H1 (cell line): ENCODE measurements around the gene PHACTR1. TPM values are rescaled to one million over a fixed set of nuclear protein-coding genes. Genes with fewer than 3 reads are reported as not detected.
A peak's percentile ranks its signal among the peaks of the same experiment; 100 is the strongest.

ENCODE experiments used
- CTCF ChIA-PET: fragments of 300-600 bp; sonication (Branson Sonifier 250); formaldehyde crosslinking; loops from one replicate; lab custom pipeline; 2021; ENCODE audit not compliant: partially characterized antibody; lab: Charles Lee
- POLR2A ChIA-PET: fragments of 300-600 bp; sonication (Branson Sonifier 250); formaldehyde crosslinking; loops from one replicate; lab custom pipeline; 2021; ENCODE audit warnings: inconsistent platforms; ENCODE audit not compliant: partially characterized antibody; lab: Charles Lee
- DNase-seq, 2 experiments: peaks; one replicate each; pipeline versions ENCODE4 v3.0.0 to v3.0.0-alpha.2; 2010 to 2022; ENCODE audit warnings: low spot score in 2 of 2, low read depth in 1 of 2, mixed read lengths in 1 of 2
- FAIRE-seq: peaks from 2 replicates; lab custom pipeline; 2011; peaks lifted over from hg19 to GRCh38; lab: Jason Lieb, UNC
- H2AFZ ChIP-seq: 2 replicates; pipeline ENCODE4 v1.8.1; 2012; ENCODE audit warnings: low read length, inconsistent platforms
- H2AK5ac ChIP-seq: 2 replicates; pipeline ENCODE4 v1.6.1; 2013; ENCODE audit warnings: low read depth, low read length
- H2BK120ac ChIP-seq: replicated peaks from 2 replicates; pipeline ENCODE3; 2013; ENCODE audit warnings: low read depth, low read length, inconsistent platforms
- H2BK12ac ChIP-seq: 2 replicates; pipeline ENCODE4 v1.6.1; 2013; ENCODE audit warnings: low read depth, low read length
- H2BK15ac ChIP-seq: 2 replicates; pipeline ENCODE4 v1.6.1; 2013; ENCODE audit warnings: low read length
- H2BK20ac ChIP-seq: 2 replicates; pipeline ENCODE4 v1.6.1; 2013; ENCODE audit warnings: low read length
- H2BK5ac ChIP-seq: 2 replicates; pipeline ENCODE4 v1.6.1; 2013; ENCODE audit warnings: low read depth, low read length
- H3K14ac ChIP-seq: 2 replicates; pipeline ENCODE4 v1.6.1; 2013; ENCODE audit warnings: inconsistent platforms; ENCODE audit not compliant: insufficient read length
- H3K18ac ChIP-seq: 2 replicates; pipeline ENCODE4 v1.6.1; 2013; ENCODE audit warnings: low read length; ENCODE audit errors: extremely low read depth
- H3K23ac ChIP-seq: 2 replicates; pipeline ENCODE4 v1.6.1; 2013; ENCODE audit warnings: inconsistent platforms; ENCODE audit not compliant: insufficient read length
- H3K23me2 ChIP-seq: 2 replicates; pipeline ENCODE4 v1.6.1; 2013; ENCODE audit warnings: low read depth, low read length
- H3K27ac ChIP-seq: 2 replicates; pipeline ENCODE4 v1.6.1; 2011; ENCODE audit warnings: low read depth, low read length, inconsistent platforms
- H3K27me3 ChIP-seq, 4 experiments: replicated peaks in 1 of 4; 1 replicate in 1 of 4; 2 replicates in 3 of 4; pipeline versions ENCODE4 v1.6.1 to v1.8.1; 2011 to 2013; ENCODE audit warnings: low read length in 3 of 4, mild to moderate bottlenecking in 3 of 4, inconsistent platforms in 2 of 4, mixed read lengths in 2 of 4, moderate library complexity in 1 of 4; ENCODE audit not compliant: control insufficient read depth in 3 of 4, insufficient read depth in 3 of 4; ENCODE audit errors: extremely low read depth in 1 of 4
- H3K36me3 ChIP-seq, 4 experiments: 2 replicates each; pipeline versions ENCODE4 v1.6.1 to v1.8.1; 2011 to 2013; ENCODE audit warnings: mild to moderate bottlenecking in 4 of 4, low read length in 3 of 4, moderate library complexity in 2 of 4, control low read depth in 1 of 4, inconsistent platforms in 1 of 4; ENCODE audit not compliant: insufficient read depth in 4 of 4, control insufficient read depth in 2 of 4
- H3K4ac ChIP-seq: replicated peaks from 2 replicates; pipeline ENCODE3; 2013; ENCODE audit warnings: low read length, low read depth, mixed read lengths, inconsistent platforms; ENCODE audit not compliant: insufficient read length
- H3K4me1 ChIP-seq, 4 experiments: replicated peaks in 1 of 4; 1 replicate in 1 of 4; 2 replicates in 3 of 4; pipeline versions ENCODE4 v1.6.1 to v1.8.1; 2011 to 2013; ENCODE audit warnings: low read length in 3 of 4, inconsistent platforms in 2 of 4, mixed read lengths in 1 of 4; ENCODE audit not compliant: insufficient read depth in 4 of 4, control insufficient read depth in 3 of 4
- H3K4me2 ChIP-seq, 2 experiments: 2 replicates each; pipeline versions ENCODE4 v1.6.1 to v1.8.1; 2011 to 2013; ENCODE audit warnings: low read depth in 2 of 2, low read length in 2 of 2, control low read depth in 1 of 2, inconsistent platforms in 1 of 2, mild to moderate bottlenecking in 1 of 2; ENCODE audit not compliant: insufficient read depth in 1 of 2
- H3K4me3 ChIP-seq, 4 experiments: fragments of 200-600, 300-600 bp in 1 of 4; sonication (generic), shearing (Covaris generic), sonication (Bioruptor Twin) in 1 of 4; 2 replicates each; pipeline versions ENCODE4 v1.5.1 to v1.8.1; 2011 to 2016; ENCODE audit warnings: low read length in 4 of 4, low read depth in 3 of 4, control low read depth in 2 of 4, inconsistent platforms in 2 of 4, mild to moderate bottlenecking in 2 of 4, mixed read lengths in 1 of 4, moderate library complexity in 1 of 4; ENCODE audit not compliant: insufficient read depth in 2 of 4; ENCODE audit errors: extremely low read depth in 1 of 4
- H3K56ac ChIP-seq: replicated peaks from 2 replicates; pipeline ENCODE3; 2013; ENCODE audit warnings: low read depth, mild to moderate bottlenecking, mixed read lengths, low read length, inconsistent platforms; ENCODE audit not compliant: insufficient read length
- H3K79me1 ChIP-seq: 2 replicates; pipeline ENCODE4 v1.6.1; 2013; ENCODE audit warnings: low read depth, low read length, control low read depth
- H3K79me2 ChIP-seq, 2 experiments: 2 replicates each; pipeline versions ENCODE4 v1.6.1 to v1.8.1; 2012 to 2013; ENCODE audit warnings: low read length in 2 of 2, mild to moderate bottlenecking in 2 of 2, inconsistent platforms in 1 of 2; ENCODE audit not compliant: insufficient read depth in 2 of 2, control insufficient read depth in 1 of 2
- H3K9ac ChIP-seq, 4 experiments: replicated peaks in 1 of 4; 1 replicate in 1 of 4; 2 replicates in 3 of 4; pipeline versions ENCODE4 v1.6.1 to v1.8.1; 2011 to 2013; ENCODE audit warnings: low read depth in 3 of 4, low read length in 3 of 4, control low read depth in 2 of 4, mild to moderate bottlenecking in 2 of 4, moderate library complexity in 2 of 4, inconsistent platforms in 1 of 4; ENCODE audit errors: extremely low read depth in 1 of 4
- H3K9me3 ChIP-seq, 2 experiments: 2 replicates each; pipeline versions ENCODE4 v1.6.1 to v1.8.1; 2012 to 2013; ENCODE audit warnings: mild to moderate bottlenecking in 2 of 2, moderate library complexity in 2 of 2, control low read depth in 1 of 2, inconsistent platforms in 1 of 2, low read depth in 1 of 2, low read length in 1 of 2, mixed read lengths in 1 of 2; ENCODE audit not compliant: insufficient read depth in 2 of 2
- H4K20me1 ChIP-seq, 2 experiments: replicated peaks in 1 of 2; 2 replicates each; pipeline versions ENCODE3 to v1.8.1; 2011 to 2013; ENCODE audit warnings: inconsistent platforms in 2 of 2, low read length in 2 of 2, mild to moderate bottlenecking in 1 of 2; ENCODE audit not compliant: insufficient read depth in 2 of 2, control insufficient read depth in 1 of 2
- H4K5ac ChIP-seq: 2 replicates; pipeline ENCODE4 v1.6.1; 2013; ENCODE audit warnings: low read length, low read depth, mixed read lengths, inconsistent platforms; ENCODE audit not compliant: insufficient read length
- H4K8ac ChIP-seq: 2 replicates; pipeline ENCODE4 v1.8.0; 2013; ENCODE audit warnings: mild to moderate bottlenecking, moderate library complexity, low read length, inconsistent platforms; ENCODE audit not compliant: insufficient read depth; ENCODE audit errors: extremely low read depth
- H4K91ac ChIP-seq: replicated peaks from 2 replicates; pipeline ENCODE3; 2013; ENCODE audit warnings: low read length, mixed read lengths, inconsistent platforms; ENCODE audit not compliant: insufficient read length
- POLR2A ChIP-seq, 2 experiments: IDR thresholded peaks; 1 replicate in 1 of 2; 2 replicates in 1 of 2; pipeline ENCODE4 v1.6.1; 2011; ENCODE audit warnings: low read depth in 2 of 2, low read length in 2 of 2, mild to moderate bottlenecking in 2 of 2; ENCODE audit errors: control extremely low read depth in 1 of 2
- WGBS, 2 experiments: shearing (Covaris generic) in 1 of 2; methylation state at CpG; one replicate each; pipeline versions ENCODE4 v1.1.6 to v1.1.7; 2013 to 2015; ENCODE audit warnings: low lambda C conversion rate in 2 of 2, mixed read lengths in 2 of 2, inconsistent platforms in 1 of 2, low coverage in 1 of 2, missing lambda C conversion rate in 1 of 2; ENCODE audit not compliant: insufficient replicate concordance in 2 of 2, insufficient coverage in 1 of 2, insufficient read length in 1 of 2; ENCODE audit errors: extremely low coverage in 1 of 2, missing lambda C conversion rate in 1 of 2; 5-methylcytosine and 5-hydroxymethylcytosine counted together
- polyA plus RNA-seq, 7 experiments: library from polyadenylated mRNA; depleted of rRNA in 3 of 7; stranded (reverse) in 5 of 7; unstranded in 2 of 7; fragments of >200 nt in 5 of 7; fragments of 200-250 nt in 2 of 7; gene quantifications; 1 replicate in 5 of 7; 2 replicates in 1 of 7; 4 replicates in 1 of 7; pipeline versions ENCODE4 v1.2.1 to v1.2.3, GENCODE V29; 2011 to 2013; ENCODE audit warnings: missing spikeins in 2 of 7, mixed read lengths in 2 of 7
- total RNA-seq: library from RNA; stranded (reverse); fragmentation: NEBNext Ultra II Directional; extraction: Animal tissue kit (Norgen Biotek cat#: 25700); gene quantifications from 2 replicates; pipeline ENCODE4 v1.2.1, GENCODE V29; 2021
- TF ChIP-seq, protein P1 (sequence below): IDR thresholded peaks from 2 replicates; pipeline ENCODE4 v1.6.1; 2012; ENCODE audit warnings: inconsistent platforms

PHACTR1 gene
- total and polyA plus RNA-seq, 2 of the 8 experiments (the other 6 are each of a cell fraction or from before 2014, with no cell fraction given), result 3.9 to 17.1 TPM

DNA sequence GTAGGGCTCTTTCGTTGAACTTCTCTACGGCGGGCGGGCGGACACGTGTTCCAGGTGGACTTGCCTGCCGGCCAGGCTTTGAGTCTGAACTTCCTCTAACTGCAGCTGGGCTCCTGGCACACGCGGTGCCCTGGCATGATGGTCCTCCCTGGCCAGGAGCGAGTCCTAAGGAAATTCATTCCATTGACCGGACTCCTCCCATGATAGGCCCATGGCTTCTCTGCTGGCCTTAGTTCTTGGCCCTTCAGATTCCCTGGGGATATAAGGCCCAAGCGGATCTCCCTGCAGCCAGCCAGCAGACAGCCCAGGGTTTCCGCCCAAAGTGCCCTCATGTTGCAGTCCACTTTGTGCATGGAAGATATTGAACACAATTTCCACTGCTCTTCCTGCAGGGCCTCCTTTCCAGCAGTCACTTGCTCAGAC lies 572.4 kb downstream of the PHACTR1 start:
- Histone ChIP-seq H2BK120ac (no peak overlapping the region), H4K20me1 (peaks cover 0 to 3% of the 10 kb centered on the region in 2 experiments), H3K23ac (no peak overlapping the region), H2AK5ac (no peak overlapping the region), H3K23me2 (no peaks in the 10 kb centered on the region), H3K56ac (no peak overlapping the region), H3K4me1 (no peaks in the 10 kb centered on the region), H3K9ac (no peak overlapping the region), H3K27me3 (no peaks in the 10 kb centered on the region), H3K27ac (no peak overlapping the region), H2BK12ac (no peak overlapping the region), H4K8ac (no peak overlapping the region), H3K4me3 (no peak overlapping the region), H2BK15ac (no peak overlapping the region), H3K79me1 (no peaks in the 10 kb centered on the region), H3K4me2 (no peak overlapping the region), H3K18ac (no peak overlapping the region), H3K36me3 (peaks cover 5 to 63% (median 23%) of the 10 kb centered on the region in 4 experiments; a peak in 5 of 8 replicates), H2BK20ac (no peak overlapping the region), H2BK5ac (no peak overlapping the region), H3K4ac (no peak overlapping the region)
- DNase-seq, result no peak
- POLR2A ChIA-PET, result interaction anchor here (1.5 to 1.8 kb wide), 2 partner anchors 9 to 10 kb away, joined by 3 to 4 read pairs; no protein-coding TSS in a partner anchor
- CTCF ChIA-PET, result no interaction called here
- no peak for FAIRE-seq
- TF ChIP-seq, protein P1, sequence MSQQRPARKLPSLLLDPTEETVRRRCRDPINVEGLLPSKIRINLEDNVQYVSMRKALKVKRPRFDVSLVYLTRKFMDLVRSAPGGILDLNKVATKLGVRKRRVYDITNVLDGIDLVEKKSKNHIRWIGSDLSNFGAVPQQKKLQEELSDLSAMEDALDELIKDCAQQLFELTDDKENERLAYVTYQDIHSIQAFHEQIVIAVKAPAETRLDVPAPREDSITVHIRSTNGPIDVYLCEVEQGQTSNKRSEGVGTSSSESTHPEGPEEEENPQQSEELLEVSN, result 0 out of 2 replicates have a peak, but pooled peaks have one; percentile 33
- TF ChIP-seq POLR2A (IDR thresholded peaks at IDR 0.05; ENCODE audit: control extremely low read depth in 1 of 2, low read depth in 2 of 2, low read length in 2 of 2), result no peak
- TF ChIP-seq, all 59 proteins: peak for 1
- peaks cover 14 to 17% of the 10 kb centered on the region in 2 experiments; a peak in 3 of 4 replicates for H3K9me3 ChIP-seq
- 90% methylated on average over 13 of the region's 13 CpGs; no CpG with 5 or more reads in 1 of the 2 experiments for WGBS, 2 experiments
- no peaks in the 10 kb centered on the region for H3K79me2 ChIP-seq
- no peak overlapping the region for H4K91ac ChIP-seq
- H3K14ac ChIP-seq, result no peak overlapping the region
- H4K5ac ChIP-seq, result no peak overlapping the region
- no peak overlapping the region for H2AFZ ChIP-seq
